Gastrocnemius medialis (tissue), 4 donors: ENCODE data around the gene LAPTM4A.
"Not testable (repeated sequence)": the region's sequence is repeated elsewhere in the genome, so short reads cannot be mapped to it uniquely, and the experiment has no call there.

Experiments used
- POLR2A ChIP-seq, 2 donors: fragments of 450-650 bp; IDR thresholded peaks; one replicate each; pipeline ENCODE4 v1.6.1; 2017; ENCODE audit warnings: antibody characterized with exemption in 2 of 2, mild to moderate bottlenecking in 2 of 2, moderate library complexity in 2 of 2
- TF ChIP-seq, protein P1 (sequence below), 5 experiments: fragments of 450-650 bp in 3 of 5; fragments of 200-600 bp in 2 of 5; sonication (generic) in 2 of 5; IDR thresholded peaks in 4 of 5; conservative IDR thresholded peaks in 1 of 5; 1 replicate in 4 of 5; 2 replicates in 1 of 5; pipeline ENCODE4 v1.5.1; 2016 to 2019; ENCODE audit warnings: antibody characterized with exemption in 5 of 5, mild to moderate bottlenecking in 3 of 5, moderate library complexity in 3 of 5

DNA sequence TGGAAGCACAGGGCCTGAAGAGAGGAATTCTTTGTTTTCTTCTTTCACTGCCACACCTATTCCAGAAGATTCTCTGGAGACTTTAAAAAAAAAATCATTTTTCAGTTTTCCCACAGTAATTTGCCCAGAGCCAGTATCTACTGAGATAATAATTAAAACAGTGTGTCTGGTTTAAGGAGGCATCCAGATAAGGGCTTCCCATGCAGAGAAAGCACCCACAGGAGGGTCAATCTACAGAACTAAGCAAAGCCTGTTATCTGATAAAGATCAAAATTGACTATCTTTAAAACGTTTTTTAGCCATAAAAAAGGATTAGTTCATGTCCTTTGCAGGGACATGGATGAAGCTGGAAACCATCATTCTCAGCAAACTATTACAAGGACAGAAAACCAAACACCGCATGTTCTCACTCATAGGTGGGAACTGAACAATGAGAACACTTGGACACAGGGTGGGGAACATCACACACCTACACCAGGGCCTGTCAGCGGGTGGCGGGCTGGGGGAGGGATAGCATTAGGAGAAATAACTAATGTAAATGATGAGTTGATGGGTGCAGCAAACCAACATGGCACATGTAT is 5.6 kb downstream of the LAPTM4A start:
- TF ChIP-seq, protein P1, sequence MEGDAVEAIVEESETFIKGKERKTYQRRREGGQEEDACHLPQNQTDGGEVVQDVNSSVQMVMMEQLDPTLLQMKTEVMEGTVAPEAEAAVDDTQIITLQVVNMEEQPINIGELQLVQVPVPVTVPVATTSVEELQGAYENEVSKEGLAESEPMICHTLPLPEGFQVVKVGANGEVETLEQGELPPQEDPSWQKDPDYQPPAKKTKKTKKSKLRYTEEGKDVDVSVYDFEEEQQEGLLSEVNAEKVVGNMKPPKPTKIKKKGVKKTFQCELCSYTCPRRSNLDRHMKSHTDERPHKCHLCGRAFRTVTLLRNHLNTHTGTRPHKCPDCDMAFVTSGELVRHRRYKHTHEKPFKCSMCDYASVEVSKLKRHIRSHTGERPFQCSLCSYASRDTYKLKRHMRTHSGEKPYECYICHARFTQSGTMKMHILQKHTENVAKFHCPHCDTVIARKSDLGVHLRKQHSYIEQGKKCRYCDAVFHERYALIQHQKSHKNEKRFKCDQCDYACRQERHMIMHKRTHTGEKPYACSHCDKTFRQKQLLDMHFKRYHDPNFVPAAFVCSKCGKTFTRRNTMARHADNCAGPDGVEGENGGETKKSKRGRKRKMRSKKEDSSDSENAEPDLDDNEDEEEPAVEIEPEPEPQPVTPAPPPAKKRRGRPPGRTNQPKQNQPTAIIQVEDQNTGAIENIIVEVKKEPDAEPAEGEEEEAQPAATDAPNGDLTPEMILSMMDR (IDR thresholded peaks at IDR 0.05 in 4 of 5, conservative IDR thresholded peaks at IDR 0.05 in 1 of 5) = not testable (repeated sequence)
- TF ChIP-seq POLR2A (IDR thresholded peaks at IDR 0.05) = not testable (repeated sequence)
